Stimulated activated CD8-positive, alpha-beta memory T cell treated with anti-CD3 and anti-CD28 coated beads, Interleukin-4, amount 100 ng/mL, for 1 hour (primary cell): ENCODE data around the gene RPS6KA4.

ENCODE experiments used
- DNase-seq, 2 donors: peaks; one replicate each; pipeline ENCODE4 v3.0.0-alpha.2; 2020; ENCODE audit warnings: low read depth in 2 of 2, low spot score in 1 of 2

RPS6KA4 gene

DNA sequence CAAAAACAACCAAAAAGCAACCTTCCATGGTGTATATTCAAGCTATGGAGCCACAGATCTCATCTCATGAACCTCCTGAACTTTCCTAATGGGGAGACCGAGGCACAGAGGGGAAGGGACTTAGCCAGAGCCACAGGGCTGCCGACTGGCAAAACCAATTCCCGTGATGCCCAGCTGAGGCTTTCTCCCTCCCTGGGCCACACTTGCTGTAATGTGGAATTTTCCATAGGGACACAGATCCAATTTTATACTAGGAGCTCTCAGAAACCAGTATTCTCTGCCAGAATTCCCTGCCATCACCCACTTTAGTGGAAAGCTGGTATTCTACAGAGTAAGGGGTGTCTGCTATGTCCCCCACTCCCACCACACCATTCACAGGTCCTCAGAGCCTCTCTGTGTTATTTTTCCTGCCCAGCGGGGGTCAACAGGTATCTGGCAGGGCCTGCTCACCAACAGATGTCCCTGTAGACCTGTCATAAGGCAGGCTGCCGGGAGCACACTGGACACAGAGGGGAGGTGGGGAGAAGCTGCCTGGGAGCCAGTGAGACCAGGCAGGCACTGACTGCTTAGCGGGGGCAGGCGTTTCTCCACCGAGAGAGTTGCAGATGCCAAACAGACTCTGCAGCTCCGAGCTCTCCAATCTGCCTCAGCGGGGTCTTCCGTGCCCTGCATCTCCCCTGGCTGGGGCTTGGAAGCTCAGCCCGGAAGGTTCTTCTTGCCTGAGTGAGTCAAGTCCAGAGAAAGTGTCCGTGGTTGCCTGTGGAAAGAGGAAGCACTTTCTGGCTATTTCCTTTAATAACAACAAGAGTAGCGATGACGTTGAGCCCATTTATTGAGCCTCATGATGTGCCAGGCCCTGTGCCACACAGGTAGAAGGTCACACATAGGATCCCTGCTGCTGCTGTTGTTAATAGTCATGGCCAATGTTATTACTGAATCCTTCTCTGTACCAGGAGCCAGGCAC, 26.3 kb downstream of the RPS6KA4 start:
- DNase-seq: no peak

DNA sequence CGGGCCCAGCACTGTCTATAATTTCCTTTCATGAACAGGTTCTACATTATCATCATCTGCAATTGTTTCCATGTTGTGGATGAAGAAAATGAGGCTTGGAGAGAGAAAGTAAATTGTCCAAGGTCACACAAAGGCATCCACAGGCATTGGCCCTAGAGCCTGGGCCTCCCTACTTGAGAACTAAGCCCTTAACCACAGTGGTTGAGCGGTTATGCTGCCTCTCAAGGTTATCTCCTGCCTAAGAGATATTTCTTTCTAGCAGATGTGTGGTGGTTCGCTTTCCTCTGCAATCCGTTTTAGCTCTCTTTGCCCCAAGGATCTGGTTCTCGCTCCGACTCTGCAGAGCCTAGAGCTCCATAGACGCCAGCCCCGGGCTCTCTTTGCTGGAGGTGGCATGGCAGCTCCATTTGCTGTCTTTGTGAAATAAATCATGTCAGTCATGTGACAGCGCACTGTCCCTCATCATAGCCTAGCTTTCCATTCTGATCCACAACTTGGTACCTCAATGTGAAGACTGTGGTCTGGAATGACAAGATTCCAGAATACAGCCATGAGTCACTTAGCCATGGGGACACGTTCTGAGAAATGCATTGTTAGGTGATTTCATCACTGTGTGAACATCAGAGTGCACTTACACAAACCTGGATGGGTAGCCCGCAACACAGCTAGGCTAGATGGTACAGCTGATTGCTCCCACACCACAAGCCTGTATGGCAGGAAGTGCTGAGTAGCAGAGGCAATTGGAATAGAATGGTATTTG, 27.2 kb downstream of the RPS6KA4 start:
- DNase-seq: no peak

DNA sequence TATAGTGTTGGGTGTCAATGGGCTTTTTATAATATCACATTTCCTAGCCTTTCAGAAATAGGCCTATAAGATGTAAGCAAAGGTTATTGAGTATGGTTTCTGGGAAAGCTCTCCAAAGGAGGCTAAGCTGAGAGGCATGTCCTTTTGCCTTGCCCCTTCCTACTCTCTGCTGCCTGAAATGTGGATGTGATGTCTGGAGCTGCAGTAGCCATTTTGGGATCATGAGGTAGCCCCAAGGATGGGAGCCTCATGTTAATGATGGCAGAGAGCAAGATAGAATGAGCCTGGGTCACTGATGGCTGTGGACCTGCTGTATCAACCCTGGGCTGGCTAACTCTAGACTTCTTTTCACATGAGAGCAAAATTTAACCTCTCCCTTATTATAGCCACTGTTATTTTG, 29.0 kb downstream of the RPS6KA4 start:
- DNase-seq: no peak

DNA sequence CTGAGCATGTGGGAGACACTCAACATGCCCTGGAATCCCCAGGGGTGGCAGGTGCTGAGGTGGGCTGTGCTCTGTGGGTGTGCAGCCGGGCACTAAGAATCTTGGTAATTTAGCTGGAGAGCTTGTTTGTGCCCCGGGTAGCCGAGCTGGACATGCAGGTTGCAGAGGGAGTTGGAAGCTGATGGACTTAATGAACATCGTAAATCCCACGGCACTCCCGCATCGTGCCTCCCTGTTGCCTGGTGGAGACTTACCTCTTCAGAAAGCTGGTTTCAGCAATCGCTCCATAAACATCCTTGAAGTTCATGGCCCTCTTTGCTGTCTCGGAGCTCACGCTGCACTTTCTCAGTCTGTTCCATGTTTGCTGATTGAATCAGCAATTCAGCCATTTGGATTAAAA, 29.9 kb downstream of the RPS6KA4 start:
- no peak for DNase-seq

DNA sequence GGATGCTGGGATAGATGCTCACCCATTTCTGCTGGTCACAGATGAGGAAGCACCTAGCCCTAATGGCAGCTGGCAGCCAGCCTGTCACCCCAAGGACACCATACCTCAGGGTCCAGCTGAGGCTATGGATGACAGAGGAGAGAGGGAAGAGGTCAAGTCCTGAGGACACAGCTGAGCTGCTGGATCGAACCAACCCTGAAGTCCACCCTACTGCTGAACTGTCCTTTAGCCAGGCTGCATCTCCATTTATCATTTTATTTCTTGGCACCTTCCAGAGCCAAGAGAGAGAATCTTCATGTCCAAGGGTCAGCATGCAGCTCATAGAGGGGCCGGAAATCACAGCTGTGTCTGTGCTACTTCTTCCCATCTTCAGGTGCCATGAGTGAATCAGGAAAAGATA, 30.9 kb downstream of the RPS6KA4 start:
- DNase-seq: no peak

DNA sequence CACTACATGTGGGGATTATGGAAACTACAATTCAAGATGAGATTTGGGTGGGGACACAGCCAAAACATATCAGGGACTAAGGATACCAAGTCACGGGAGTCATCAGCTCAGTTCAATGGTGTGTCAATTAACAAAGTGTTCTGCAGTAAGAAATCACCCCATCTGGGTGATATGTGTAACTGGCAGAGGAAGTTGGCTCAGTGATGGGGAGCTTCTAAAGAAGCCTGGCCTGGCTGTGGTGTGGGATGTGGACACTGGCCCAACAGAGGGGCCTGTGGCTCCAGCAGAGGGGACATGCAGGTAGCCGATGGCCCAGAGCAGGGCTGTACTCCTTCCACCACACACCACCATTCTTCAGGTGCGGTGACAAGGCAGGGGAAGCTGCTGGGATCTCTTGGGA, 31.6 kb downstream of the RPS6KA4 start:
- no peak for DNase-seq

DNA sequence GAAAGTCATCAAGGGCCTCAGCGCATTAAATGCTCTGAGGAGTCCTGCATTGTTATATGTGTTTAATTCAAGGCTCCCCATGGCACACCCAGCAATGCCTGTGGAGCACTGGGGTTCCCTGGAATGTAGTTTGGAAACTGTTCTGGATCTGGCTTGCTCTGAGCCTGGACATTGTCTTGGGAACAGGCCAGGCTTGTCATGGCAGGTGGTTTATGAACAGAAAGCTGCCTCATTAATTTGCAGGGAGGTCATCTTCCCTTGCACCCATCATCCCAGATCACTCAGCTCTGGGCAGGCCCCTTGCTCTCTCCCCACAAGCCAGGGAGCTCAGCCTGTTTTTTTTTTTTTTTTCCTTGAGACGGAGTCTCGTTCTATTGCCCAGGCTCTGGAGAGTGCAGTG, 32.9 kb downstream of the RPS6KA4 start:
- no peak for DNase-seq

DNA sequence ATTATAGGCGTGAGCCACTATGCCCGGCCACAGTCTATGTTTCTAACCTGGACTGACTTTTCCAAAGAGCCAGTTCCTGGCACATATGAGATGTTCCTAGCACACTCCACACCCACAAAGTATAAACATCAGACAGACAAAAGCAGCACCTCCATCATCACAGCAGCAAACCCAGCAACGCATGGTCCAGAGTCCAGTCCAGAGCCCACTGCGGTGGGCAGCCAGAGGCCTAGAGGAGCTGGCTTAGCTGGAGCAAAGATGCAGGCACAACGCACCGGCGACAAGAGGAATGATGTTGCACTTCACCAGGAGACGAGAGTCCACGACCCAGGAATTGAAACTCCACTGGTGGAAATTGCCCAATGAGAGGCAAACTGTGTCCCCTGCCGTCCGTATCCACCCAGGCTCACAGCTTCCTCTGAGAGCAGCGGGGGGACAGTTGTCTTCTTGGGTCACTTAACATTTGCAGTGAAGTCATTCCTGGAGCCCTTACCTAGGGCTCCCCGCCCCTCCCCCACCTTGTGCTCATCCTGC, 36.6 kb downstream of the RPS6KA4 start:
- DNase-seq: no peak

DNA sequence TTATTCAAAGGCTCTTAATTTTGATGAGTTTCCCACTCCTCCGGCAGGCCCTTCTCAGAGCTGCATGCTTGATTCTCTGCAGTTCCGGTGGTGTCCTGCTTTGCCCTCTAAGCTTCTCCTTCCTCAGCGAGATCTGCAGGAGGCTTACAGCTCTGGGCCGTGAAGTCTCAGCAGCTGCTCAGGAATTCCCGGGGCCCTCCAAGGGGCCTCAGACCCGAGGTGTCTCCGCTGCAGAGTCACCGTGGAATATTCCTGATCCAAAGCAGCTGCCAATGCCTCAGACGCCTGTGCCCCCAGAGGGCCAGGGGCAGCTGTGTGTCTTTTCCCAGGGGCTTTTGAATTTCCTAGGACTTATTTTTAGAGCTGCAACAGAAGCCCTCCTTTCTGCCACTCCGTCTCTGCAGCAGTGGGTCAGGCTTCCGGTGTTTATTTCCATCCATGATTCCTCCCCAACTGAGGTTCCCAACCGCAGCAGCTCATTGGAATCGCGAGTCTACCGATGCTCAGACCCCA, 37.2 kb downstream of the RPS6KA4 start:
- DNase-seq: no peak

DNA sequence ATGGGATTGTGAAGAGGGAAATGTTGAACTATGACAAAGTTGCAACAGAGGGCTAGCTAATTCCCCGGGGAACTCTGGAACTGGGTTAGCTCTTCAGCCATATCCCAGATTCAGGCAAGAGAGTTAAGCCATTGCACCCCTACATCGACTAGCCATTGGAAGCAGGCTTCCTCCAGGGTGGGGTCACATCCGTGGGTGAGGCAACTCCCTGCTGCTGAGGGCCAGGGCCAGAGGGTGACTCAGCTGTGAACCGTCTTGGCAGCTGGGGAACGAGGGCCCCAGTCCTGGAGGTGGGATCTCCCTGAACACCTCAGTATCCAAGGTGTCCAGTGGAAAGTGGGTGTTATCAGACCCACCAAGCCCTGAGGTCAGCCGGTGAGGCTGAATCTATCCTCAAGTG, 41.1 kb downstream of the RPS6KA4 start:
- no peak for DNase-seq

DNA sequence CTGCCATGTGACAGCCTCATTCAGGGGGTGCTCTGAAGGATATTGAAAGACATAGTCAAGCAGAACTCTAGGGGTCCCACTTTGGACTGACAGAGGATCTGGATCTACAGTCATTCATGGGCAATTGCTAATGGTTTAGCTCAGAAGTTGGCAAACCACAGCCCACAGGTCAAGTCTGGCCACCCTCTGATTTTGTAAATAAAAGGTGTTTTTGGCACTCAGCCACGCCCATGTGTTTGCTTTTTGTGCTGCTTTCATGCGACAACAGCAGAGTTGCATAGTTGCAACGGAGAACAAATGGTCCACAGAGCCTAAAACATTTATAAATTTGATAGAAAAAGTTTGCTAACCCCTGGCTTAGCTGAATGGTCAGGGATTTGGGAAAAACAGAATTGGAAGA, 41.7 kb downstream of the RPS6KA4 start:
- no peak for DNase-seq

DNA sequence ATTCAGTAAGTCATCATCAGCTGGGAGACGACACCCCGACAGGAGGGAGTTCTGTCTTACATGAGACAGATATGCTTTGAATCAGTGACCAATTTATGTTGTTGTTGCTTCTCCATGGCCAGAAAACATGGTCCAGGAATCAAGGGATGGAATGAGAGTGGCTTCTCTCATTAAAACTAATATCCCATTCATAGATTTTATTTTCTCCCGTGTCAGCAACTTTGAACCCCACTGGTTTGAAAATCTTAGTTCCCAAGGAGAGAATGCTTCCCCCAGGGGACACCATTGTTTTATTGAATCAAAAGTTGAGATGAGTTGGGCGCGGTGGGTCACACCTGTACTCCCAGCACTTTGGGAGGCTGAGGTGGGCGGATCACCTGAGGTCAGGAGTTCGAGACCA, 42.8 kb downstream of the RPS6KA4 start:
- DNase-seq: no peak

DNA sequence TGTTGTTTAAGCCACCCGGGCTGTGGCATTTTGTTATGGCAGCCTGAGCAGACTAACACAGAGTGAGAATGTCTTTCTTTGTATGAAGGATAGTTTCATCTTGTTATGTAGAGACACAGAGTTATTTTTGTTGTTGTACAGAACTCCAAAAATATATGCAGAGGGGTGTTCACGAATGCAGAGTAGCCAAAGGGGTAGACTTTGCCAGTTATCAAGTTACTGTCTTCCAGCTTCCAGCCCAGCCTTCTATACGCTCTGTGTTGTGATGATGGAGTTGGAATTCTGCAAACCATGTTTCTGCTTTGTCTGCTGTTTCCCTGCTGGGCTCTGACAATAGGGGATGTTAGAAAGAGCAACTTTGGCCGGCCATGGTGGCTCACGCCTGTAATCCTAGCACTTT, 44.1 kb downstream of the RPS6KA4 start:
- no peak for DNase-seq

DNA sequence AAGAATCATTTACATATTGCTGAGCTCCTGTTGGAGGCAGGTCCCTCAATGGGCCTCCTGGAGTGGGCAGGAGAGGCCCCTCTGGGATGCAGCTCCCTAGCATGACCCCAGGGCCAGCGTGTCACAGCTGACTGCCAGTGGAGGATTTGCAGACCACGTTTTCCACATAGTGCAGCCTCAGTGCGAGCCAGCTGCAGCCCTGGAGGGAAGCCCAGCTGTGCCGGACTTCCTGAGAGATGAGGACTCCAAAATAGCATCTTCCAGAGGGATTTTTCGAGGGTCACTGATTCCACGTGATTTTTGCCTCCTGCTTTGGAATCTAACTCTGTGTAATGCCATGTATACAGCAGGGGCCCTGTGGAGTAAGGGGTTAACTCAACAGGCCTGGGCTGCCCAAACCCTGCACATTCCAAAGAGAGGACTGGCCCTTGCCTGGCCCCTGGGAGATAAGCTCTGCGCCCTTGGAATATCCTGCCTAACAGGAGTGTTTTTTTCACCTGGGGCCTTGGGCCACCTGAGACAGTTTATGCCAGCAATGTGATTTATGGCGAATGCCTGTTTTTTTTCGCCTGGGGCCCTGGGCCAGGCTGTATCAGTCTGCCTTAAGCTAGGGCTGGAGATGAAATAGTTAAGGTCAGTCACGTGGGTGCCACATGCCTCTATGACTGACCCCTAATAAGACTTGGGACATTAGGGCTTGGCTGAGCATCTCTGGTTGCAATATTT, 47.4 kb downstream of the RPS6KA4 start:
- no peak for DNase-seq

DNA sequence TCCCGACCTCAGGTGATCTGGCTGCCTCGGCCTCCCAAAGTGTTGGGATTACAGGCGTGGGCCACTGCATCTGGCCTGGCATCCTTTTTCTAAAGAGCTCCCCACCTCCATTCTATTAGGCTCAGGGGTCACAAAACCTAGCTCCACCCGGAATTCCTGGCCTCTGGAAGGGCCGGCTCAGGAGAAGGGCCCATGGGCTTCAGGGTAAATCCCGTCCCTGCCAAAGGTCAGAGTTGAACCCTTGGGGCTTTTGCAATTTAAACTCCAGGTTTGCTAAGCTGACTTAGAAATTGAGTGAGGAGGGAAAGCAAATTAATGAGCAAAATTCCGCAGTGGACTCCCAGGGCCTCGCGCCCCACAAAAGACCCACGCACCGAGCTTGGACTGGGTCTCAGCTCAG, 48.3 kb downstream of the RPS6KA4 start:
- DNase-seq: no peak

DNA sequence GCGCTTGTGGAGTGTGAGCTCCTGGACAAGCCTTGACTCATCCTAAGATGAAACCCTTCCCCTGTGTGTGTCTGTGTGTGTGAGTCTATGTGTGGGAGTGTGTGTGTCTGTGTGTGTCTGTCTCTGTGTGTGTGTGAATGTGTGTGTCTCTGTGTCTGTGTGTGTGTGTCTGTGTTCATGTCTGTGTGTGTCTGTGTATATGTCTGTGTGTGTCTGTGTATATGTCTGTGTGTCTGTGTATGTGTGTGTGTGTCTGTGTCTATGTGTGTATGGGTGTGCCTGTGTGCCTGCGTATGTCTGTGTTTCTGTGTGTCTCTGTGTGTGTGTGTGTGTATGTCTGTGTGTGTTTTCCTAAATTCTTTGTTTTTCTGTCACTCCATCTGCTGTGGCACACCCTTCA, 48.7 kb downstream of the RPS6KA4 start:
- DNase-seq: no peak

DNA sequence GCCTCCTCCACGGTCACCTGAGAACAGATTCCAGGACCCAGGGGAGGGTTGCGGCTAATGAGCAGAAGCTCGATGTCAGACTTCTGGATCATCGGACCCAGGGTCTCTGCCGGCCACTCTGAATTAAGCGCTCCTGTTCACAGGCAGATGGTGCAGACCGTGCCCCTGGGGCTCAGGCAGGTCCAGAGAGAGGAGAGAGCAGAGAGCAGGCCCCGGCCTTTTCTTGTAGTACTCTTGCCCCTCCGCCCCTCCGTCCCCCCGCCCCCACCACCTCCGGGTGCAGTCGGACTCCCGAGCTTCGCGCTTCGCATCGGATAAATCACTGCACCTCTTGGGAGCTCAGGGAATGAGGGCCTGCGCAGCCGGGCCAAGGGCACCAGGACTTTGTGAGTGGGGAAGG, 50.3 kb downstream of the RPS6KA4 start:
- DNase-seq: no peak

DNA sequence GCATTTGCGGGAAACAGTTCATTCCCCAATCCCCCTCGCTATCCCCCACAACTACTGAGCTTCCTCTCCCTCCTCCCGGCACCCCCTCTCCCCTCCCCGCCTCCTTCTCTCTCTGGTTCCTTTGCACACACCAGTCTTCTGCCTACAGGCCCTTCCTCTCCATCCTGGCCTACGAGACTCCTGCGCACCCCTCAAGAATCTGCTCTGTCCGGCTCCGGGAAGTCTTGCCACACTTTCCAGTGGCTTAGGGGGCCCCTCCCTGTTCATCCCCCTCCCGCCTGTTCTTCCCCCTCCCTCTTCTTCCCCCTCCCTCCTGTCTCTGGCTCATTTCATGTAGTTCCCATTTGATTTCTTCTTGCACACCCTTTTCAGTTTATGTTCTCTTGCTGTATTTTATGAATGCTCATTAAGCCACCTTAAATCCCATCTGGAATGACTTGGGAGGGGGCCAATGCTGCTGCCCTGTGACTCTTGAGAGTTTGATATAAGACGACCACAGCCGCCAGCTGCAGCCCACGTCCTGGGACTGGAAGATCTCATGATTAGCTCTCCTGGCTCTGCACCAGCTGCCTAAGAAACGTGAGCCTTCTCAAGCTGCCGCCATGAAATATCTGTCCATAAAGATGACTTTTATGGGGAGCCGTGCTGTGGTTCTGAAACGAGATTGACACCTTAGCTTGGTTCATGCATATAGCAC, 50.9 kb downstream of the RPS6KA4 start:
- no peak for DNase-seq

DNA sequence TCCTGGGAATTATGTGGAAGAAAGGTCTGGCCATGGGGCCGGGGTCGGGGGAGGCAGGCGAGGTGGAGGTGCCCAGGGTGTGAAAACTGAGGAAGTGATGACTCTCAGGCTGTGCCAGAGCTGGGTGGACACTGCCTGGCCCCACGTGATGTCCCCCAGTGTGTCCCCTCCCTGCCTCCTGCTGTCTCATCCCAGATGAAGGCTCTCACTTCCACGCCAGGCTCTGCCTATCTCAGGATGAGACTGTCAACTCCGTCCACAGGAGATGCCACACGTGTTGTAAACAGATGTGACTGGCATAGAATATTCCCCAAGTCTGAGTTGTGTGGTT, 51.4 kb downstream of the RPS6KA4 start:
- no peak for DNase-seq

DNA sequence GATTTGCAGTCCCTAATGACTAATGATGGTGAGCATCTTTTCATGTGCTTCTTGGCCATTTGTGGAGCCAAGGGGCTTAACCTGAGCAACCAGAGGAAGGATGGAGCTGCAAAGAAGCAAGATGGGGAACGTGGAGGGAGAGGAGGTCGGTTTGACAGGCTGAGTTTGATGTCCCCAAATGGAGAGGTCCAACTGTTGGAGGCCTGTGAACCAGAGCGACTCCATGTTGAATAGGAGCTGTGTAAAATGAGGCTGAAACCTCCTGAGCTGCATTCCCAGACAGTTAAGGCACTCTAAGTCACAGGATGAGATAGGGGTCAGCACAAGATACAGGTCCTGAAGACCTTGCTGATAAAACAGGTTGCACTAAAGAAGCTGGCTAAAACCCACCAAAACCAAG, 54.5 kb downstream of the RPS6KA4 start:
- DNase-seq: no peak

DNA sequence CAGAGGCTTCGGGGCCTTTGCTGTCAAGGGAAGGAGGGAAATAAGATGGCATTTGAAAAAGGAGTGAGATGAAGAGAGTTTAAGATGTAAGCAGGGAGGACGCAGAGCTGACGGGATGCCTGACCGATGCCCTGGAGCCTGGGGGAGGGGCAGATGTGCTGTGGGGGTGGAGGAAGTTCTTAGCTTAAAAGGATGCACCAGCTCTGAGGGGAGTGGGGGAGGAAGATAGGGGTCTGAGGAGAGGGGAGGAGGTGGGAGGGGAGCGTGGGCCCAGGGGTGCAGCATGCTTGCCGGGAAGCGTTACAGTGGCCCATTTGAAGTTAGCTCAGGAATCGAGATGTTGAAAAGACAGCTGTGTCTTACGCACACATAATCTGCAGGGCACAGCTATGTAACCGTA, 56.3 kb downstream of the RPS6KA4 start:
- no peak for DNase-seq
